ENCODE results near the gene SLCO4A1. TPM values are rescaled to one million over a fixed set of nuclear protein-coding genes. Genes with fewer than 3 reads are reported as not detected.

Gene SLCO4A1
- total and polyA plus RNA-seq, 11 donors: 1.00 to 54.0 (median 11.5) TPM

DNA sequence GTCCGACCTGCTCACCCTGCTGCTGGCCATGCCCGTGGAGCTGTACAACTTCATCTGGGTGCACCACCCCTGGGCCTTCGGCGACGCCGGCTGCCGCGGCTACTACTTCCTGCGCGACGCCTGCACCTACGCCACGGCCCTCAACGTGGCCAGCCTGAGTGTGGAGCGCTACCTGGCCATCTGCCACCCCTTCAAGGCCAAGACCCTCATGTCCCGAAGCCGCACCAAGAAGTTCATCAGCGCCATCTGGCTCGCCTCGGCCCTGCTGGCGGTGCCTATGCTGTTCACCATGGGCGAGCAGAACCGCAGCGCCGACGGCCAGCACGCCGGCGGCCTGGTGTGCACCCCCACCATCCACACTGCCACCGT, 67.2 kb downstream of the SLCO4A1 start:
- 73 to 87% (median 78%) methylated on average over 14 to 30 of the region's 30 CpGs for WGBS, 4 donors

DNA sequence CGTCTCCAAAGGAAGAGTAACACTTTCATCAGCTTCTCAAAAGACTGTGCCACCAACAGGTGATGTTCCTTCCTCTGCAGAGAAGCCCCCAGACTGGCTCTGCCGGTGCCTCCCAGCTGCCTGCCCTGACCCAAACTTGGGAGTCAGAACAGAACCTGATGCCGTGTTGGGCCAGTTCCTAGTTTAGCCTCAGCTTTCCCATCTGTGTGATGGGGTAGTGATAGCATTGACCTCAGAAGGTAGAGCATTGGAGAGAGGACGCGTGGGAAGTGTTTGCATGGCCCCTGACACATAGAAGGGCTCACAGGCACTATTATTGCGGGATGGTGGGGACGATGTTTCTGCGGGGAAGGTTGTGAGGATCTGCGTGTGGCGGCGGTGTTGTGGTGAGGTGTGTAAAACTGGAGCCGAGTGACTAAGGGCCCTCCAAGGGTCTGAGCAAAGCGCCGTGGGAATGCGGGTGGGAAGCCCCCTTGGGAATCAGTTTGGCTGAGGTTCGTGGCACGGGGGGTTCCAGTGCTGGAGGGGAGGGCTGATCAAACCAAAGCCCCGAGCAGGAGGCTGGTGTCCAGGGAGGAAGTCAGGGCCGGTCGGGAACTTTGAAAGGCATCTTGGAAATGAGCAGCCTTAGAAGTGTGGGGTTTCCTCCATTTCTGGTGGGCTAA, 68.0 kb downstream of the SLCO4A1 start:
- no peak overlapping the region for H3K4me3 ChIP-seq
- 74 to 79% (median 74%) methylated on average over 19 to 20 of the region's 20 CpGs for WGBS, 4 donors
- intact Hi-C loops (cut with DNase I): loop anchor here in 1 of 10 donors (5.0 kb wide), 1 partner anchor 62 kb away; no protein-coding TSS in a partner anchor
- peaks cover 0 to 23% (median 0%) of the 10 kb centered on the region in 12 donors for H3K4me1 ChIP-seq
- no peaks in the 10 kb centered on the region for H3K9me3 ChIP-seq
- peak overlapping the region in 1 of 12 donors; percentile 73 for H3K27ac ChIP-seq
- no peak for TF ChIP-seq POLR2A (IDR thresholded peaks at IDR 0.05)
- TF ChIP-seq, protein P1, sequence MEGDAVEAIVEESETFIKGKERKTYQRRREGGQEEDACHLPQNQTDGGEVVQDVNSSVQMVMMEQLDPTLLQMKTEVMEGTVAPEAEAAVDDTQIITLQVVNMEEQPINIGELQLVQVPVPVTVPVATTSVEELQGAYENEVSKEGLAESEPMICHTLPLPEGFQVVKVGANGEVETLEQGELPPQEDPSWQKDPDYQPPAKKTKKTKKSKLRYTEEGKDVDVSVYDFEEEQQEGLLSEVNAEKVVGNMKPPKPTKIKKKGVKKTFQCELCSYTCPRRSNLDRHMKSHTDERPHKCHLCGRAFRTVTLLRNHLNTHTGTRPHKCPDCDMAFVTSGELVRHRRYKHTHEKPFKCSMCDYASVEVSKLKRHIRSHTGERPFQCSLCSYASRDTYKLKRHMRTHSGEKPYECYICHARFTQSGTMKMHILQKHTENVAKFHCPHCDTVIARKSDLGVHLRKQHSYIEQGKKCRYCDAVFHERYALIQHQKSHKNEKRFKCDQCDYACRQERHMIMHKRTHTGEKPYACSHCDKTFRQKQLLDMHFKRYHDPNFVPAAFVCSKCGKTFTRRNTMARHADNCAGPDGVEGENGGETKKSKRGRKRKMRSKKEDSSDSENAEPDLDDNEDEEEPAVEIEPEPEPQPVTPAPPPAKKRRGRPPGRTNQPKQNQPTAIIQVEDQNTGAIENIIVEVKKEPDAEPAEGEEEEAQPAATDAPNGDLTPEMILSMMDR (IDR thresholded peaks at IDR 0.05): no peak
- H3K36me3 ChIP-seq: no peaks in the 10 kb centered on the region
- peaks cover 28 to 56% (median 39%) of the 10 kb centered on the region in 9 donors for H3K27me3 ChIP-seq
- peak in 1 of 5 donors; percentile 37 for DNase-seq
- ATAC-seq: no peak

More for the DNA sequence above, 67.2 kb downstream of the SLCO4A1 start:
- DNase-seq: peak in 1 of 5 donors; percentile 37
- no peak overlapping the region for H3K27ac ChIP-seq
- peak overlapping the region in 1 of 12 donors; percentile 43 for H3K4me3 ChIP-seq
- H3K36me3 ChIP-seq: no peaks in the 10 kb centered on the region
- no peak for ATAC-seq
- peaks cover 28 to 56% (median 39%) of the 10 kb centered on the region in 9 donors for H3K27me3 ChIP-seq
- H3K9me3 ChIP-seq: no peaks in the 10 kb centered on the region
- H3K4me1 ChIP-seq: peaks cover 0 to 27% (median 5%) of the 10 kb centered on the region in 12 donors
- intact Hi-C loops (cut with DNase I): no loop called here
- TF ChIP-seq POLR2A (IDR thresholded peaks at IDR 0.05): no peak
- TF ChIP-seq, protein P1 (IDR thresholded peaks at IDR 0.05): no peak

DNA sequence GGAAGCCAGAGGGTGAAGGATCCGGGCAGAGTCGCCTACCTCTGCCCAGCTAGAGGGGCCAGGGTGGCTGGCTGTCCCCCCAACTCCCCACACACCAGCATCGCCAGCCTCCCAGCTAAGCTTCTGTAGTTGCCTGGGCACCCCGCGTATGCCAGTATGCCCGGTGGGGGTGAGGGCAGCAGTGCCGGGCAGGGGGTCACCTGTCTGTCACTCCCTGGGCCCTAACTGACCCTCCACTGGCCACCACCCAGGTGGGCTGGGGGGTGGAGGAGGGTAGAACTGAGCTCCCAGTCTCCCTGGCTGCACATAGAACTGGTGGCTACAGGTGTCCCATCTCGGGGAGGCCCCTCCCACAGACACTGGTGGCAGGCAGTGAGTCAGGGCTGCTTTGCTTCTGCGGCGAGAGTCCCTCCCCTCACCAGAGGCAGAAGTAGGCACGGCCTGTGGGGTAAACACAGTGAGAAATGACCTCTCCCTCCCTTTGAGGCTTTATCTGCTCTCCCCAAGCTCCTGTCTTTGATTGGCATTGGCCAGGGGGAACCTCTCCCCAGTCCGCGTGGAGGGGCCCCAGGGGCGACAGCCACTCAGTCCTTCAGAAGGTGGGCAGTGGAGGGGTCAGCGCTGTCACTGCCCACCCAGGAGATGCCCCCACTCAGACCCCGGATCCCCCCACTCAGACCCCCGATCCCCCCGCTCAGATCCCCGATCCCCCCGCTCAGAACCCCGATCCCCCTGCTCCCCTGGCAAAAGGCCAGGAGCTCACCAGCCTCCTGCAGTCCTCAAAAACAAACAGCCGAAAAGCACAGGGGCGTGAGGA, 68.8 kb downstream of the SLCO4A1 start:
- no peak for ATAC-seq
- no peaks in the 10 kb centered on the region for H3K9me3 ChIP-seq
- H3K4me3 ChIP-seq: no peak overlapping the region
- H3K4me1 ChIP-seq: peaks cover 0 to 23% (median 0%) of the 10 kb centered on the region in 12 donors
- peak overlapping the region in 1 of 12 donors; percentile 73 for H3K27ac ChIP-seq
- 66 to 76% (median 69%) methylated on average over 16 to 23 of the region's 23 CpGs for WGBS, 4 donors
- H3K36me3 ChIP-seq: no peaks in the 10 kb centered on the region
- intact Hi-C loops (cut with DNase I): loop anchor here in 1 of 10 donors (5.0 kb wide), 1 partner anchor 61 kb away; no protein-coding TSS in a partner anchor
- DNase-seq: peak in 1 of 5 donors; percentile 31
- H3K27me3 ChIP-seq: peaks cover 28 to 56% (median 39%) of the 10 kb centered on the region in 9 donors
- TF ChIP-seq, protein P1 (IDR thresholded peaks at IDR 0.05): no peak
- no peak for TF ChIP-seq POLR2A (IDR thresholded peaks at IDR 0.05)

DNA sequence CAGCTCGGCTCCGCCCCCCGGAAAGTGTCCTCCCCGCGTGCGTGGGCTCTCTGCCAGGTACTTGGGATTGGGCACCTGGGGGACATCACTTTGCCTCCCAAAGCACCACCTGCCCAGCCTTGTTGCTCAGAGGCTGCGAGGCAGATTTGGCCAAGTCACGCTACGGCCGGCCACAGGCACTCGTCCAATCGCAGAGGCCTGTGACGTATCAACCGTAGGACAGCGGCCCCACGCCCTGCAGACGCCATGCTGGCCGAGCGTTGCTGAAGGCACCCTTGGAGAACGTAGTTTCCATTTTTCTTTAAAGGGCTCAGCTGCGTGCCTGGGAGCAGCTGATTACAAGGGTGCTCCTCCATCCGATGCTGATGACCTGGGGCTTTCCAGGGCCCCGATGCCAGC, 69.4 kb downstream of the SLCO4A1 start:
- 56 to 75% (median 58%) methylated on average over 21 to 23 of the region's 23 CpGs for WGBS, 4 donors
- no peak for ATAC-seq
- Histone ChIP-seq H3K4me1 (peaks cover 0 to 23% (median 0%) of the 10 kb centered on the region in 12 donors), H3K4me3 (no peak overlapping the region), H3K27me3 (peaks cover 28 to 54% (median 39%) of the 10 kb centered on the region in 9 donors), H3K27ac (peak overlapping the region in 1 of 12 donors; percentile 73), H3K36me3 (no peaks in the 10 kb centered on the region), H3K9me3 (no peaks in the 10 kb centered on the region)
- DNase-seq: peak in 1 of 5 donors; percentile 57
- intact Hi-C loops (cut with DNase I): loop anchor here in 1 of 10 donors (5.0 kb wide), 1 partner anchor 61 kb away; no protein-coding TSS in a partner anchor
- TF ChIP-seq POLR2A (IDR thresholded peaks at IDR 0.05): no peak
- TF ChIP-seq, protein P1 (IDR thresholded peaks at IDR 0.05): no peak
